Panc1 (cell line): ENCODE data around the gene FHIT.

Experiments used
- POLR2AphosphoS5 ChIP-seq: IDR thresholded peaks from 2 replicates; pipeline ENCODE4 v1.6.1; 2012; ENCODE audit warnings: mild to moderate bottlenecking, low read depth, low read length, moderate library complexity
- TCF7L2 ChIP-seq: IDR thresholded peaks from 2 replicates; pipeline ENCODE4 v1.6.1; 2011; ENCODE audit warnings: mild to moderate bottlenecking, low read depth, low read length, inconsistent platforms
- TF ChIP-seq, protein P1 (sequence below): fragments of 450-650 bp; IDR thresholded peaks from 2 replicates; pipeline ENCODE4 v1.5.1; 2017; ENCODE audit warnings: mild to moderate bottlenecking
- TF ChIP-seq, protein P2 (sequence below), 2 experiments: IDR thresholded peaks; 2 replicates each; pipeline ENCODE4 v1.6.1; 2011 to 2012; ENCODE audit warnings: low read depth in 2 of 2, control low read depth in 1 of 2, low read length in 1 of 2, mild to moderate bottlenecking in 1 of 2, moderate library complexity in 1 of 2; ENCODE audit not compliant: insufficient read depth in 1 of 2

DNA sequence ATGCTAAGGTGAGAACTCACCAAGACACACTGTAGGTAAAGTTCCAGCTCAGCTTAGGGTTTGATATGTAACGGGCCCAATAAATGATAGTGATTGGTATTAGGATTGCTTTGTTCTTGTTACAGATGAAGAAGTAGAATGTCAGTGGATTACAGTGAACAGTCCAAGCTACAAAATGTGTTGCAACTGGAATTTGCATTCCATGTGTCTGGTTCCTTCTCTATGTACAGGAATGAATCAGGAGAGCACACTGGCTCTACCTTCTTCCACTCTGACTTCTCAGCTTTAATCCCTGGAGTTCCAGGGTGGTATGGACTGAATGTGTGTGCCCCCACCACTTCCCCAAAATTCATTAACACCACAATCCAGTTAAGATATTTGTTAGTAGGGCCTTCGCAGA is 1471.0 kb downstream of the FHIT start:
- TF ChIP-seq, protein P1, sequence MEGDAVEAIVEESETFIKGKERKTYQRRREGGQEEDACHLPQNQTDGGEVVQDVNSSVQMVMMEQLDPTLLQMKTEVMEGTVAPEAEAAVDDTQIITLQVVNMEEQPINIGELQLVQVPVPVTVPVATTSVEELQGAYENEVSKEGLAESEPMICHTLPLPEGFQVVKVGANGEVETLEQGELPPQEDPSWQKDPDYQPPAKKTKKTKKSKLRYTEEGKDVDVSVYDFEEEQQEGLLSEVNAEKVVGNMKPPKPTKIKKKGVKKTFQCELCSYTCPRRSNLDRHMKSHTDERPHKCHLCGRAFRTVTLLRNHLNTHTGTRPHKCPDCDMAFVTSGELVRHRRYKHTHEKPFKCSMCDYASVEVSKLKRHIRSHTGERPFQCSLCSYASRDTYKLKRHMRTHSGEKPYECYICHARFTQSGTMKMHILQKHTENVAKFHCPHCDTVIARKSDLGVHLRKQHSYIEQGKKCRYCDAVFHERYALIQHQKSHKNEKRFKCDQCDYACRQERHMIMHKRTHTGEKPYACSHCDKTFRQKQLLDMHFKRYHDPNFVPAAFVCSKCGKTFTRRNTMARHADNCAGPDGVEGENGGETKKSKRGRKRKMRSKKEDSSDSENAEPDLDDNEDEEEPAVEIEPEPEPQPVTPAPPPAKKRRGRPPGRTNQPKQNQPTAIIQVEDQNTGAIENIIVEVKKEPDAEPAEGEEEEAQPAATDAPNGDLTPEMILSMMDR: no peak
- TF ChIP-seq POLR2AphosphoS5 (no peak), TCF7L2 (no peak)
- TF ChIP-seq, protein P2, sequence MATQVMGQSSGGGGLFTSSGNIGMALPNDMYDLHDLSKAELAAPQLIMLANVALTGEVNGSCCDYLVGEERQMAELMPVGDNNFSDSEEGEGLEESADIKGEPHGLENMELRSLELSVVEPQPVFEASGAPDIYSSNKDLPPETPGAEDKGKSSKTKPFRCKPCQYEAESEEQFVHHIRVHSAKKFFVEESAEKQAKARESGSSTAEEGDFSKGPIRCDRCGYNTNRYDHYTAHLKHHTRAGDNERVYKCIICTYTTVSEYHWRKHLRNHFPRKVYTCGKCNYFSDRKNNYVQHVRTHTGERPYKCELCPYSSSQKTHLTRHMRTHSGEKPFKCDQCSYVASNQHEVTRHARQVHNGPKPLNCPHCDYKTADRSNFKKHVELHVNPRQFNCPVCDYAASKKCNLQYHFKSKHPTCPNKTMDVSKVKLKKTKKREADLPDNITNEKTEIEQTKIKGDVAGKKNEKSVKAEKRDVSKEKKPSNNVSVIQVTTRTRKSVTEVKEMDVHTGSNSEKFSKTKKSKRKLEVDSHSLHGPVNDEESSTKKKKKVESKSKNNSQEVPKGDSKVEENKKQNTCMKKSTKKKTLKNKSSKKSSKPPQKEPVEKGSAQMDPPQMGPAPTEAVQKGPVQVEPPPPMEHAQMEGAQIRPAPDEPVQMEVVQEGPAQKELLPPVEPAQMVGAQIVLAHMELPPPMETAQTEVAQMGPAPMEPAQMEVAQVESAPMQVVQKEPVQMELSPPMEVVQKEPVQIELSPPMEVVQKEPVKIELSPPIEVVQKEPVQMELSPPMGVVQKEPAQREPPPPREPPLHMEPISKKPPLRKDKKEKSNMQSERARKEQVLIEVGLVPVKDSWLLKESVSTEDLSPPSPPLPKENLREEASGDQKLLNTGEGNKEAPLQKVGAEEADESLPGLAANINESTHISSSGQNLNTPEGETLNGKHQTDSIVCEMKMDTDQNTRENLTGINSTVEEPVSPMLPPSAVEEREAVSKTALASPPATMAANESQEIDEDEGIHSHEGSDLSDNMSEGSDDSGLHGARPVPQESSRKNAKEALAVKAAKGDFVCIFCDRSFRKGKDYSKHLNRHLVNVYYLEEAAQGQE (IDR thresholded peaks at IDR 0.05; ENCODE audit: insufficient read depth in 1 of 2, low read depth in 2 of 2, low read length in 1 of 2): no peak
